ENCODE measurements around the gene WNT2B.

DNA sequence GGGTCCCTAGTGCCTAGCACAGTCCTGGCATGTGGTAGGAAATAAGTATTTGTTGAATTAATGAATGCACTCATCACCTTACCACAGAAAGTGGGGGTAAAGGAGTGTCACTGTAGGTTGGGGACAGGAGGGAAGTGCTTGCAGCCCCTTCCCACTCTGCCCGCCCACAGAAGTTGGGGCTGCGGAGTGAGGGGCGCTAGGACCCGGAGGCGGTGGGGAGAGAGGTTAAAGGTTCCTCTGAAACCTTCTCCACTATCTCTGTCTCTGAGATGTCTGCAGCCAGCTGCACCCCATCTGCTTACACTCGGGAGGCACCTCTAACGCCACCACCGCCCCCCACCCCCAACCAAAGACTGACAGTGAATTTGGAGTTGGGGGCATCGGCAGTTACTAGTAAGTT is 1.4 kb upstream of the WNT2B start:
- TF ChIP-seq, protein P1, sequence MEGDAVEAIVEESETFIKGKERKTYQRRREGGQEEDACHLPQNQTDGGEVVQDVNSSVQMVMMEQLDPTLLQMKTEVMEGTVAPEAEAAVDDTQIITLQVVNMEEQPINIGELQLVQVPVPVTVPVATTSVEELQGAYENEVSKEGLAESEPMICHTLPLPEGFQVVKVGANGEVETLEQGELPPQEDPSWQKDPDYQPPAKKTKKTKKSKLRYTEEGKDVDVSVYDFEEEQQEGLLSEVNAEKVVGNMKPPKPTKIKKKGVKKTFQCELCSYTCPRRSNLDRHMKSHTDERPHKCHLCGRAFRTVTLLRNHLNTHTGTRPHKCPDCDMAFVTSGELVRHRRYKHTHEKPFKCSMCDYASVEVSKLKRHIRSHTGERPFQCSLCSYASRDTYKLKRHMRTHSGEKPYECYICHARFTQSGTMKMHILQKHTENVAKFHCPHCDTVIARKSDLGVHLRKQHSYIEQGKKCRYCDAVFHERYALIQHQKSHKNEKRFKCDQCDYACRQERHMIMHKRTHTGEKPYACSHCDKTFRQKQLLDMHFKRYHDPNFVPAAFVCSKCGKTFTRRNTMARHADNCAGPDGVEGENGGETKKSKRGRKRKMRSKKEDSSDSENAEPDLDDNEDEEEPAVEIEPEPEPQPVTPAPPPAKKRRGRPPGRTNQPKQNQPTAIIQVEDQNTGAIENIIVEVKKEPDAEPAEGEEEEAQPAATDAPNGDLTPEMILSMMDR (IDR thresholded peaks at IDR 0.05), result no peak
- TF ChIP-seq POLR2A (IDR thresholded peaks at IDR 0.05), result no peak

Data from Peyer's patch (tissue), 4 donors.